HG03139 (cell line): ENCODE measurements around the gene PRDM11.
"Not testable (repeated sequence)": the region's sequence is repeated elsewhere in the genome, so short reads cannot be mapped to it uniquely, and the experiment has no call there.

ENCODE experiments used
- ATAC-seq: cut with Tn5 transposase; IDR thresholded peaks from one replicate; pipeline ENCODE4 v1.9.1; 2021; ENCODE audit not compliant: unreplicated experiment

Gene PRDM11

DNA sequence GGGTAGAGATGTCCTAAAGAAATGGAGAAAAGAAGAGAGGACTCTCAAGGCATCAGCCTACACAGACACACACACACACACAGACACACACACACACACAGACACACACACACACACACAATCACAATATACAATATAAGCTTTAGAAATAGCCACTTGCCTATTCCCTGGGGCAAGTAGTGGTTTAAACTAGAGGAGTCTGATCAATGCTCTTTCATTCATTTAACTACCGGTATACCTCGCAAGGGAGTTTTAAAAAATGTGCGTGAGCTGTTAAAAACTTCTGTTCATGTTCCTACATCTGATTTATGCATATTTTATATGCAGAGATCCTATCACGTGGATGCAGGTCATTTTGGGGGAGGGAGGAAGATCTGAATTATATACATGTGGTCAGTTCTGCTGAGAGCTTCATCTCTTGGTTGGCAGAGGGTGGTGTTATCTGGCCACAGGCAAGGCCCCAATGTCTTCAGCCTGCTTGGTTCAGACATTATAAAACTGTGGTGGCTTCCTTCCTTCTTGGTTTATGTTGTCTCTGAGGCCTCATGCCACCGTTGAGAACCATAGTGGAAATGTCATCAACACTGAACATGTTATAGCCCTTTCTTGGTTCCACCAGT lies 83.1 kb downstream of the PRDM11 start:
- ATAC-seq, result no peak

DNA sequence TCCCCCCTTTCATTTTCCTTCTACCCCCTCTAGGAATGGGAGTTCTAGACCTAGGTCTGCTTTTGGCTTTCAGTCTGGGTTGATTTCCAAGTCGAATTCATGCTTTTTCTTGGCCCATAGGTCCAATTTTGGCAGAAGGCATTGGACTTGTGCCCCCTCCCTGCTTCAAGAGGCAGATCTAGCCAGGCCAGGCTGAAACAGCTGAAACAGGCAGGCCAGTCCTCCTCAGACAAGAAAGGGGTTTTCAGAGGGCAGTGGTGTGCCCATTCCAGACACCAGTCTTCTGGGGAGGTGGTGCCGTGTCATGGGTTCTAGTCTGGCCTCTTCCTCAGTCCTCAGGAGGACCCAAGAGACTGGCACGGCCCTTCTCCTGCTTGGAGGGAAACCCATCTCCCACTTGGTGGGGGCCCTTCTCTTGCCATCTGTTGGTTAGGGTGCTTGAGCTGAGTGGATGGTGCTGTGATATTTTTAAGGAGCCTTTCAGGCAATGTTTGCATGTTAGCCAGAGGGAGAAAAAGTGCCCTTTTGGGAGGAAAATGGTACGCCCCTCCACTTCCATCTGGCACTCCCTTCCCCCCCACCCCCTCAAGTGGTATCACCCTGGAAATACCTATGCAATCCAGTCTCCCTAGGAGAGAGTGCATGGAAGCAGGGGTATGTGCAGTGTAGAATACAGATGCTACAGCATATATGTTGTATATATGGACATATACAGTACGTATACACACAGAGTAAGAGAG lies 86.1 kb downstream of the PRDM11 start:
- no peak for ATAC-seq

DNA sequence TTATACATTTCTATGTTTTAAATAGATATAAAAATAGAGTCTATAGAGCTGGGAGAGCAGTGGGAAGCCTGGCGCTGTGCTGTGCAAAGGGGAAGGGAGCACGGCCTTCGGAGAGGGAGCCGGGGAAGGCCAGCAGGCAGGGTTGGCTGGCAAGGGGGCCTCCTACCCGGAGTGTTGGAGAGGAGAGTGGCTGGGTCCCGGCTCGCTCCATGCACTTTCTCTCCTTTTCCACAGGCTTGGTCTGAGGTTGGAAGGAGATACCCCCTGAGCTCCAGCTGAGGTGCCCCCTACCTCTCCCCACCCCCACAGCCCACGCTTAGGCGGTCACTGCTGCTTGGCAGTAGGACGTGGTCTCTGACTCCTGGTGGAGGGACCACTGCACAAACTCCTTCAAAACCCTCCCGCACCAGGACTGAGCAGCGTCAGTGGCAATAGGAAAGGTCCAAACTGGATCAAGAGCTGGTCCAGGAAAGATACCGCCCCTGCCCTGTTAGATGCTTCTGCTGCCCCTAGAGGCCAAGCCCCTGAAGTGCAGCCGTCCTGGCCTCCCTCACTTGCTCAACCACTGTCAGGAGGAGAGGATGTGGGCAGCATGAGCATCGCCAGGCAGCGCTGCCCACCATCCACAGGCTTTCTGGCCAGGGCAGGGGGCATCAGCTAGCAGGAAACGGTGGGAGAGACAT lies 86.8 kb downstream of the PRDM11 start:
- no peak for ATAC-seq

- no peak for ATAC-seq
Measured at GRCh38 chr11:45233804-45234170, 87.3 kb downstream of the PRDM11 start.

GRCh38 chr11:45234306-45235006 lies 88.0 kb downstream of the PRDM11 start:
- ATAC-seq, result no peak

DNA sequence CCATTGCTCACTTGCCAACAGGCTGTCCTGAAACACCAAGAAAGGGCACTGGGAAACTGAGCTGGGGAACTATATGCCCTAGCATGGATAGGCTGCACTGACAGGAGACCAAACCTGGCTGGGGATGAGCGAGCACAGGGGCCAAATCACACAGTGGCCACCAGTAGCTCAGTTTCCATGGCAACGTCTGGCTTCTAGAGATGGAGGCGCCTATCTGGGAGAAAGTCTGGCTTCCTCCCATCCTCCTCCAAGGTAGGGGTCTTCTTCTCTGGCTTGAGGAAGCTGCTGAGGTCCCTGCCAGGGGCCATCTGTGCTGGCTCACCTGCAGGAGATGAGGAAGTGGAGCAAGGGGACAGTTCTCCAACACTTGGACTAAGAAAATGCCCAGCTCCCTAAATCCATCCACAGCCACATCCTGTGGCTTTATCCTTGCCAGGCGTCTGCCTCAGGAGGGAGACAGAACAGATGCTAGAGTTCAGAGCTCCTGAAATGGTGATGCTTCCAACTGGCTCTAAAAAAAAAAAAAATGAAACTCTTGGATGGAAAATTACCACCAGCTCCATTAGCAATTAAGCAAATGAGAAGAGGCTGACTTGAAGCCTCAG lies 91.4 kb downstream of the PRDM11 start:
- no peak for ATAC-seq

DNA sequence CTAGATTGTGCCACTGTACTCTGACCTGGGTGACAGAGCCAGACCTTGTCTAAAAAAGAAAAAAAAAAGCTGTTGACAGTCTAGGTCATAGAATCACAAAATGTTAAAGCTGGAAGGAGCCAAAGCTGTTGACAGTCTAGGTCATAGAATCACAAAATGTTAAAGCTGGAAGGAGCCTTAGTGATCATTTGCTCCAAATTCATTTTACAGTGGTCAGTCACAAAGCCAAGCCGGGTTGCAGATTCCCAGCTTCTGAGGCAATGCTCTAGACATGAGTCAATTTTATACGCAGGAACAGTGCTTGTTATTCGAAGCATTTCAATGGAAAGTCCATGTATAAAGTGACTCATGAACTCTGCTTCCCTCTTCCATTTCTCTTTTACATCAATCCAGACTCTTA lies 92.3 kb downstream of the PRDM11 start:
- ATAC-seq, result no peak

DNA sequence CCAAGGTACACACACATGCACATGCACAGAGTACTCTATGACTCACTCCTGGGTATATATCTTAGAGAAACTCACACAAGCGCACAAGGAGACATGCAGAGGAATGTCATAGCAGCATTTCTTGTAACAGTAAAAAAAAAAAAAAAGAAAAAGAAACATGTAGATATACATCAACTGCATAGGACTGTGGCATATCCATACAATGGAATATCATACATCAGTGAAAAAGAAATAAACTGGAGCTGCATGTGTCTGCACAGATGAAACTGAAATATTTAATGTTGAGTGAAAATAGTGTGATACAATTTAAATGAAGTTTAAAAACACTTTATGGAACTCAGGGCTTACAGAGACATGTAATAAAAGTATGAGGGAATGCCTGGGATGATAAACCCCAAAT lies 93.3 kb downstream of the PRDM11 start:
- no peak for ATAC-seq

DNA sequence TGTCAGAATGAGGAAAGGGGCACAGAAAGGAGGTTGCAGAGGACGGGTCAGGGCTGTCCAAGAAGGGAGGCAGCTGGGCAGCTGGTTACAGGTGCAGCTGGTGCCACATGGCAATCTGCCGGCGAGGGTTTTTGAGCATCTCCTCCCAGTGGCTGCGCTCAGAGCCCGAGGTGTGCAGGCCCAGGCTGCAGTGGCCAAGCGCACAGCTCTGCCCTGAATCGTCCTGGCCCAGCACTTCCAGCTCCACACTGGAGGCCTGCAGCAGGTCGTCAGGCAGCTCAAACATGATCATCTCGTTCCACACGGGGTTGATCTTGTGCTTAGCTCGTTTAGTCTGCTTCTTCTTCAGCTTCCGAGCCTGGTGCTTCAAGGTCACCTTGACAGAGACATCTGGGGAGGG lies 97.5 kb downstream of the PRDM11 start:
- no peak for ATAC-seq

DNA sequence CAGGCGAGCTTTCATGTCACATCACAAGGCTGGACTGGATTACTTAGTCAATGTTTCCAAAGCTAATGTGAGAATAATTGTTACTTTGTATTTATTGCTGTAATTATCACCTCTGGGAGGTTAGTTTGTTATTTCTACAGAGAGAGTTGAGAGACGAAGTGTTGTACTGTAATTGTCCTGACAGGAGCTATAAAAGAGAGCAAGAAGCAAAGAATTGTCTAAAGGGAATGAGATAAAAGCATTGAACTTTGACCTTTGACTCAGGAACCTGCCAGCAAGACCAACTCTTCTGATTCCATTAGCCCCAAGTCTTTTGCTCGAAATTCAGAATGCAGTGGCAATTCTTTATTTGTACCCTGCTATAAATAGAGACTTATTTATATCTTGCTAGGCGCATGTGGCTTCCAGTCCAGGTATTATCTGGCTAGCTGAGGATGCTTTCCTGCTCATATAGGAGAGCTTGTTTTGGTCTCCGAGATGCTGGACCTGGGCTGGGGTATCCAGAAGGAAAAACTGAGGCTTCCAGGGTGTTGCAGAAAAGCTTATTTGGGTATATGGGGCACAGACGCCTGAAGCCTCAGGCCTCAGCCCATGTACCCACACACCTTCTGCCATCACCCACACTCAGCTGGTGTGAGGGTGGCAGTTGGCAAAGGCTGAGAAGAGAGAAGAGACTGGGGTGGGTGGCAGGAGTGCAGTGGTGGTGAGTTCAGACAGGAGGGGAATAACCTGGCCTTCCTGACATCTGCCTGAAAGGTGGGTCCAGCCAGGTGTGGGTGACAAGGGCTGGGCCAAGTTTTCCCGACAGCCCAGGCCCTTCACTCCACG lies 99.0 kb downstream of the PRDM11 start:
- no peak for ATAC-seq

GRCh38 chr11:45246241-45246640 lies 99.8 kb downstream of the PRDM11 start:
- no peak for ATAC-seq

GRCh38 chr11:45247433-45247832 lies 101.0 kb downstream of the PRDM11 start:
- no peak for ATAC-seq

- ATAC-seq, result no peak
Measured at GRCh38 chr11:45248501-45249011, 102.1 kb downstream of the PRDM11 start.

DNA sequence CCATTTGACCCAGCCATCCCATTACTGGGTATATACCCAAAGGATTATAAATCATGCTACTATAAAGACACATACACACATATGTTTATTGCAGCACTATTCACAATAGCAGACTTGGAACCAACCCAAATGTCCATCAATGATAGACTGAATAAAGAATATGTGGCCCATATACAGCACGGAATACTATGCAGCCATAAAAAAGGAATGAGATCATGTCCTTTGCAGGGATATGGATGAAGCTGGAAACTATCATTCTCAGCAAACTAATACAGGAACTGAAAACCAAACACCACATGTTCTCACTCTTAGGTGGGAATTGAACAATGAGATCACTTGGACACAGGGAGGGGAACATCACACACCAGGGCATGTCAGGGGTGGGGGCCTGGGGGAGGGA lies 102.9 kb downstream of the PRDM11 start:
- not testable (repeated sequence) for ATAC-seq

DNA sequence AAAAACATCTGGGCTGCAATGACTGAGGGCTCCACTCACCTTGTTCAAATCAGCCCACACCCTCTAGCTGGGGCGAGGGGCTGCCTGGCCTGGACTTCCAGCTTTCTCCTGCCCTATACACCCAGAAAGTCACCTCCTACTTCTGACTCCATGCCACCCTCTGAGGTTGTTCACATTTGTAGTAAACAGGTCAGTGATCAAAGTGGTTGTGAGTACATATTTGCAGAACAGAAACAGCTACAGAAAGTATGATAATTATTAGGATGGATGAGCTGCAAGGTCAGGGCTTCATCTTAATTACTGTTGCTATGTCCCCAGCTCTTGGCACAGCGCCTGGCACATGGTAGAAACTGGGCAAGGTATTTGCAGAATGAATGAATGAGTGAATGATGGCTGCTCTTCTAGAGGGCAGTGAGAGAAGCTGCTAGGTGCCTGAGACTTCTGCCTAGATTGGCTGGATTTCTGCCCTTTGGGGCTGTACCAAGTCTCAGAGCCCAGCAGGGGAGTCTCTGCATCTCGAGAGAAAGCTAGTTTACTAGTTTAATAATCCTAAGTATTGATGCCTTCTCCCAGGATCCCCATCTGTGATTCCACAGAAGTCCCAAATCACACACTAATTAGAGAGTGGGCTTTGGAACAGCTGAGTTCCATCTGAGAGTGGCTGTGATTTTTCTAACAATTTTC lies 103.7 kb downstream of the PRDM11 start:
- ATAC-seq, result no peak

- no peak for ATAC-seq
Measured at GRCh38 chr11:45252134-45252856, 105.9 kb downstream of the PRDM11 start.

DNA sequence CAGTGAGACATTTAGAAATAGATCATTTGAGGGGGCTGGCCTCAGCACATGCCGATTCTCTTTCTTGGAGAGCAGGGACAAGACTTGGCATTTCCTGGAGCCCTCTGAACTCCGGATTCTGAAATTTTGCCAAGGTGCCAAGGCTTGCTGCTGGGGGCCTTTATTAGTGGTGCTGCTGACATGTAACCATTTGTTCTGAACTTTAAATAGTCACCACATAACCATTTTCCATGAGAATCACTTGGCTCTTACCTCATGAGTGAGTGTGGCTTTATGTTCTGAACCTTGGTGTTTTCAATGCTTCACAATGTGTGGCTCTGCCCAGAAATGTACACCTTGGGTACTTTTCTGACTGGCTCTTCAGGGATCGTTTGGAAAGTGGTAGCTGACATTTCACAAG lies 106.4 kb downstream of the PRDM11 start:
- no peak for ATAC-seq

DNA sequence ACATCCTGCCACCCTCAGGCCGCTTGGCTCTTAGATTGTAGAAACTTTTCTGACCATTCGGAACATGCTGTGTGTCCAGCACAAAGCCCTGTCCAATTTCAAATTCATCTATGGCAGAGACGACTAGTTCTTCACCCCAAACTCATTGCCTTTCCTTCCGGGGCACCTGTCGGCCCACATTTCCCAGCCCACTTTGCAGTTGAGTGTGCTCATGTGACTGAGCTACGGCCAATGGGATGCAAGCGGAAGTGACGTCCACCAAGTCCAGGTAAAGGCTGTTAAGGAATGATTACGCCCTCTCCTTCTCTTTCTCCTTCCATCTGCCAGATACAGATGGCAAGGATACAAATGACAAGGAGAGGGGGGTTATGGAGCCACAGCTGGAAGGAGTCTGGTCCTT lies 107.2 kb downstream of the PRDM11 start:
- no peak for ATAC-seq

DNA sequence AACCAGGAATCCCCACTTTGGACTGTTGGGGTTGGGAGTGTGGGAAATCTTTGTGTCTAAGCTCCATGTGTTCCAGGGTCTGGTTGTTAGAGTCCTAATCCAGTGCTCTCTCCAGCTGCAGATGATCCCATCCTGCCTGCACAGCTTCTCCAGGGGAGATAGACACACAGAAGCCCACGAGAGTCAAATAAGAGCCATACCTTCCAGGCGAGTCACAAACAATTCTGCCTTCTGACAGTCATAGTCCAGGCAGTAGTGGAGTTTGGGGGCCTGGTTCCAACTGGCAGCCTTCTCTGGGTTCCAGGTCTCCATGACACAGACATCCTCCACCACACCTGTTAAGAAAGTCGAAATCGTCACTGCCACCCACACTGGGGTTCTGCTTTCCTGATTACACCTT lies 107.6 kb downstream of the PRDM11 start:
- ATAC-seq, result no peak
